Osteoblast (primary cell): ENCODE measurements around the gene MOG. TPM values are rescaled to one million over a fixed set of nuclear protein-coding genes. Genes with fewer than 3 reads are reported as not detected.

Experiments
- DNase-seq: peaks from one replicate; pipeline ENCODE4 v3.0.0; 2011; ENCODE audit warnings: low spot score, mixed read lengths; ENCODE audit not compliant: insufficient read length; ENCODE audit errors: missing footprints
- H2AFZ ChIP-seq: 2 replicates; pipeline ENCODE4 v1.6.0; 2011; ENCODE audit warnings: mild to moderate bottlenecking, low read length
- H3K27ac ChIP-seq: 2 replicates; pipeline ENCODE4 v1.5.1; 2011; ENCODE audit warnings: mild to moderate bottlenecking, low read depth, low read length, moderate library complexity
- H3K27me3 ChIP-seq: 2 replicates; pipeline ENCODE4 v1.6.0; 2012; ENCODE audit warnings: mild to moderate bottlenecking, control low read depth, inconsistent platforms, low read length, moderate library complexity; ENCODE audit not compliant: insufficient read depth
- H3K36me3 ChIP-seq: 2 replicates; pipeline ENCODE4 v1.5.1; 2011; ENCODE audit warnings: mild to moderate bottlenecking, low read length, control low read depth, moderate library complexity; ENCODE audit not compliant: insufficient read depth
- H3K4me1 ChIP-seq: 2 replicates; pipeline ENCODE4 v1.5.1; 2011; ENCODE audit warnings: mild to moderate bottlenecking, low read length, control low read depth, moderate library complexity; ENCODE audit not compliant: insufficient read depth
- H3K4me2 ChIP-seq: 2 replicates; pipeline ENCODE4 v1.6.0; 2011; ENCODE audit warnings: mild to moderate bottlenecking, low read length; ENCODE audit not compliant: insufficient read depth
- H3K4me3 ChIP-seq: fragments of 200-600 bp; sonication (generic); 3 replicates; pipeline ENCODE4 v1.5.1; 2012; ENCODE audit warnings: mild to moderate bottlenecking, low read length, inconsistent platforms; ENCODE audit not compliant: insufficient read depth
- H3K79me2 ChIP-seq: 2 replicates; pipeline ENCODE4 v1.6.0; 2012; ENCODE audit warnings: mild to moderate bottlenecking, low read length, control low read depth, inconsistent platforms; ENCODE audit not compliant: insufficient read depth
- H3K9me3 ChIP-seq: 2 replicates; pipeline ENCODE4 v1.5.1; 2011; ENCODE audit warnings: low read depth, low read length, control low read depth
- H4K20me1 ChIP-seq: 2 replicates; pipeline ENCODE4 v1.6.0; 2012; ENCODE audit warnings: mild to moderate bottlenecking, low read length, control low read depth; ENCODE audit not compliant: insufficient read depth
- total RNA-seq: library from RNA; depleted of rRNA; stranded (reverse); fragments of >200 nt; gene quantifications from 2 replicates; pipeline ENCODE4 v1.2.3, GENCODE V29; 2012
- TF ChIP-seq, protein P1 (sequence below): IDR thresholded peaks from 2 replicates; pipeline ENCODE4 v1.5.1; 2011; ENCODE audit warnings: mild to moderate bottlenecking, low read depth, low read length, moderate library complexity; ENCODE audit errors: extremely low read depth

MOG gene
- total RNA-seq, 1 donor: not detected

DNA sequence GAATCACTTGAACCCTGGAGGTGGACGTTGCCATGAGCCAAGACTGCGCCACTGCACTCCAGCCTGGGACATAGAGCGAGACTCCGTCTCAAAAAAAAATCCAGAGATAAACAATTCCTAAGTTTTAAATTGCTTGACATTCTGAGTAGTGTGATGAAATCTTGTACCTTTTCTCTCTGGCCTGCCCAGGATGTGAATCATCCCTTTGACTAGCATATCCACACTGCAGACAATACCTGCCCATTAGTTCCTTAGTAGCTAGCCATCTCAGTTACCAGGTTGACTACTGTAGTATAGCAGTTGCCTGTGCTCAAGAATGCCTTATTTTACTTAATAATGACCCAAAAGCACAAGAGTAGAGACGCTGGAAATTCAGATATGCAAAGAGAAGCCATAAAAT is 21.2 kb downstream of the MOG start:
- Histone ChIP-seq H3K27me3 (no peaks in the 10 kb centered on the region), H3K79me2 (no peaks in the 10 kb centered on the region), H3K27ac (no peak overlapping the region), H3K9me3 (no peaks in the 10 kb centered on the region), H4K20me1 (no peaks in the 10 kb centered on the region), H3K4me2 (no peak overlapping the region), H2AFZ (no peak overlapping the region), H3K4me1 (no peaks in the 10 kb centered on the region), H3K4me3 (no peak overlapping the region), H3K36me3 (no peaks in the 10 kb centered on the region)
- TF ChIP-seq, protein P1, sequence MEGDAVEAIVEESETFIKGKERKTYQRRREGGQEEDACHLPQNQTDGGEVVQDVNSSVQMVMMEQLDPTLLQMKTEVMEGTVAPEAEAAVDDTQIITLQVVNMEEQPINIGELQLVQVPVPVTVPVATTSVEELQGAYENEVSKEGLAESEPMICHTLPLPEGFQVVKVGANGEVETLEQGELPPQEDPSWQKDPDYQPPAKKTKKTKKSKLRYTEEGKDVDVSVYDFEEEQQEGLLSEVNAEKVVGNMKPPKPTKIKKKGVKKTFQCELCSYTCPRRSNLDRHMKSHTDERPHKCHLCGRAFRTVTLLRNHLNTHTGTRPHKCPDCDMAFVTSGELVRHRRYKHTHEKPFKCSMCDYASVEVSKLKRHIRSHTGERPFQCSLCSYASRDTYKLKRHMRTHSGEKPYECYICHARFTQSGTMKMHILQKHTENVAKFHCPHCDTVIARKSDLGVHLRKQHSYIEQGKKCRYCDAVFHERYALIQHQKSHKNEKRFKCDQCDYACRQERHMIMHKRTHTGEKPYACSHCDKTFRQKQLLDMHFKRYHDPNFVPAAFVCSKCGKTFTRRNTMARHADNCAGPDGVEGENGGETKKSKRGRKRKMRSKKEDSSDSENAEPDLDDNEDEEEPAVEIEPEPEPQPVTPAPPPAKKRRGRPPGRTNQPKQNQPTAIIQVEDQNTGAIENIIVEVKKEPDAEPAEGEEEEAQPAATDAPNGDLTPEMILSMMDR: no peak
- DNase-seq: no peak

DNA sequence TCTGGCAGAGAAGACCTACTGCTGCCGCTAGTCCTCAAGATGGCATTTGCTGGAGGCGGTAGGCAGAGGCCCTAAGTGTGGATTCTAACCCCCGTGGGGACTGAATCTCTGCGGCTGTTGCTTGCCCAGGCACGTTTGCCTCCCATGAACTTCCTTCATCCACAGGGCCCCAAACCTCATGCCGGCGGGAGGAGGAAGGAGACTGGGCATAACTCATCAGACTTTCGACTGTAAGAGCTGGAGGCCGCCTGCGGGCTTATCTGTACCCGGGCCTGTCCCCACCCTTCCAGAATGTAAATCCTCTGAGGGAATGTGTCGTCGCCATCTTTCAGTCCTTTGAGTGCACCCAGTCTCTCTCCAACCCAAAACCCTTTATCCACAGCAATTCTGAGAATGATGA is 23.1 kb downstream of the MOG start:
- Histone ChIP-seq H4K20me1 (no peaks in the 10 kb centered on the region), H3K4me3 (no peak overlapping the region), H2AFZ (no peak overlapping the region), H3K79me2 (no peaks in the 10 kb centered on the region), H3K4me2 (no peak overlapping the region), H3K27me3 (no peaks in the 10 kb centered on the region), H3K4me1 (no peaks in the 10 kb centered on the region), H3K36me3 (no peaks in the 10 kb centered on the region), H3K9me3 (no peaks in the 10 kb centered on the region), H3K27ac (no peak overlapping the region)
- DNase-seq: no peak
- TF ChIP-seq, protein P1: no peak

DNA sequence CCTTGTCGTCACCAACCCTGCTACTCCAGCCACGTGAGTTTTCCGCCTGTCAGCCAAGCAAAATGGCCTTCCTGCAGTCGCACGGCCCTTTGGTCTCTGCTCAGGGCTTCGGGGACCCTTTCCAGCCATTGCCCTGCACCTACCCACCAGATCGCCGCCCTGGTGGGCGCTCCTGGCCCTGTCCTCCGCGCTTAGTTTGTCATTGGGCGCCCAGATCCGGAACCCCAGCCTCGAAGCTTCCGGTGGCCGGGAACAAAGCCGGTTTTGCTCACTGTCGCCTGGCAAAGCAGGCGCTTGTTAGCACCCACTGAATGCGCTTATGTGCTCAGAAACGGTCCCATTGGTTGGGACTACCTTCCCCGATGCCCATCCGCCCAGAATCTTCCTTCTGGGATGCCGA is 23.5 kb downstream of the MOG start:
- H3K27ac ChIP-seq: no peak overlapping the region

DNA sequence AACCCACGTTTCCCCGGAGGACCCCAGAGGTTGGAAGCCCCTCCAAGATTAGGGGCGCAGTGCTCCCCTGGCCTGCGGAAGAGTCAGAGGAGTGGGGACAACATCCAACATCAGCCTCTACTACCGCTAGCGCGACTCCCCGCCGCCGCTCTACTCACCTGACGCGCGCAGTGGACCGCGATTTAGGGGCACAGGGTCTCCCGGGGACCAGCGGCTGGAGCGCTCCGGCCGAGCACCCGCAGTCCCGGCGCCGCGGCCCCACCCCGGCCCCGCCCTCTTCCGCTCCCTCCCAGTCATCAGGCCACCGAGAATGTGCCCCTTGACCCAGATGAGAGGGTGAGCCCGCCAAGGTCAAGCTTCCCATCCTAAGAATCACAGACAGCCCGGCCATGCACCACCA is 24.0 kb downstream of the MOG start, which contains the start of gene ZFP57:
ZFP57 (minus strand) TSS at position 249 of the 400 bp plus-strand sequence. CDS start 4,149 bp downstream, outside the sequence.
- Histone ChIP-seq H3K79me2 (no peaks in the 10 kb centered on the region), H3K9me3 (no peaks in the 10 kb centered on the region), H3K27ac (no peak within 1 kb of the TSS), H3K4me2 (no peak within 1 kb of the TSS), H3K4me1 (no peaks in the 10 kb centered on the region), H3K36me3 (no peaks in the 10 kb centered on the region), H3K27me3 (no peaks in the 10 kb centered on the region), H4K20me1 (no peaks in the 10 kb centered on the region), H3K4me3 (no peak within 1 kb of the TSS), H2AFZ (no peak within 1 kb of the TSS)
- no peak for DNase-seq
- TF ChIP-seq, protein P1: no peak

More for the DNA sequence above, 23.5 kb downstream of the MOG start:
- H2AFZ ChIP-seq: no peak overlapping the region
- H4K20me1 ChIP-seq: no peaks in the 10 kb centered on the region
- H3K79me2 ChIP-seq: no peaks in the 10 kb centered on the region
- no peaks in the 10 kb centered on the region for H3K27me3 ChIP-seq
- no peak for DNase-seq
- no peaks in the 10 kb centered on the region for H3K4me1 ChIP-seq
- no peak overlapping the region for H3K4me2 ChIP-seq
- no peaks in the 10 kb centered on the region for H3K36me3 ChIP-seq
- no peak overlapping the region for H3K4me3 ChIP-seq
- H3K9me3 ChIP-seq: no peaks in the 10 kb centered on the region
- TF ChIP-seq, protein P1: no peak
